ENCODE results near the gene VAC14.
"Not testable (repeated sequence)": the region's sequence is repeated elsewhere in the genome, so short reads cannot be mapped to it uniquely, and the experiment has no call there.

The VAC14 gene

GRCh38 chr16:70758786-70759185 lies 42.2 kb downstream of the VAC14 start:
- no peak for DNase-seq

GRCh38 chr16:70757183-70757582 lies 43.8 kb downstream of the VAC14 start:
- DNase-seq = no peak

GRCh38 chr16:70756071-70756470 lies 44.9 kb downstream of the VAC14 start:
- no peak for DNase-seq

- DNase-seq = no peak
These were observed 45.9 kb downstream of the VAC14 start for GRCh38 chr16:70754851-70755600.

GRCh38 chr16:70754371-70754770 lies 46.6 kb downstream of the VAC14 start:
- DNase-seq = no peak

GRCh38 chr16:70753694-70754325 lies 47.1 kb downstream of the VAC14 start:
- no peak for DNase-seq

GRCh38 chr16:70753228-70753627 lies 47.7 kb downstream of the VAC14 start:
- no peak for DNase-seq

GRCh38 chr16:70752426-70752825 lies 48.5 kb downstream of the VAC14 start:
- DNase-seq = no peak

- DNase-seq = no peak
These were observed 49.4 kb downstream of the VAC14 start for GRCh38 chr16:70751593-70751992.

- no peak for DNase-seq
These were observed 50.0 kb downstream of the VAC14 start for GRCh38 chr16:70750893-70751467.

DNA sequence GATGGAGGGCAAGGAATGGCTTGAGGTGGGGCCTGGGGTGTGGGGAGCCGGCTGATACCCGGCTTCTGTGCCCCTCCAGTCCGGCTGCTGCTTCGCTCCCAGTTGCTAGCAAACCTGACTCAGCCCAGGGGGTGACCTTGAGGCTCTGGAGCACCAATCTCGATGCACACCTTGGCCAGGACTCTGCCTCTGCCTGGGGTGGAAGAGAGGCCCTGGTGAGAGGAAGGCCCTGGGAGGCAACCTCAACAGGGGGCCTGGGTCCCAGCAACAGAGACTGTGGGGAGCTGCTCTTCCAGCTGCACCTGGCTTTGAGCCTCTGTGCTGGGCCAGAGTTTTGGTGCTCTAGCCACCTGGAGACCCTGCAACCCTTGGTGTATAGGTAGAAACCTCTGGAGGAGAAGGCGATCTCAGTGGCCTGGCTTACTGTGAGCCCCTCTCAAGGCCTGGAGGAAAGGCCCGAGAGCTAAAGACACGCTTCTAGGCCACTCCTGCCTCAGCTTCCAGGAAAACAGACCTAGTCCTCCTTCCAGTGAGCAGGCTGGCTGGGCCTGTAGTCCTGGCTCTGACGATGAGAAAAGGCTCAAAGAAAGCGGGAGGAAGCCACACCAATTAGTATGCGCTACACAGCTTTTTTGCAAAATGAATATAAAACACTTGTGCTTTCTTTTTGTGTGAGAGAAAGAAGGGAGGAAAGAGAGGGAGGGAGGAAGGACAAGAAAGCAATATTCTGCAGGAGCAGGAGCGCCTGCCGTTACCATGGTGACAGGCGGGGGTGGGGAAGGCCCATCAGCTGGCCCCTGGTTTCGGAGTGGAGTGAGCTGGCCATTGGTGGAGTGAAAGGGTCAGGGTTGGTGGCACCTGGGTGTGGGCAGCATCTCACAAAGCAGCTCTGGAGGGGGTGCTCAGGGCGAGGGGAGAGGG lies 51.0 kb downstream of the VAC14 start:
- DNase-seq = no peak

GRCh38 chr16:70749006-70749678 lies 51.8 kb downstream of the VAC14 start:
- no peak for DNase-seq

GRCh38 chr16:70747703-70748631 lies 53.0 kb downstream of the VAC14 start:
- peak; percentile 58 for DNase-seq

DNA sequence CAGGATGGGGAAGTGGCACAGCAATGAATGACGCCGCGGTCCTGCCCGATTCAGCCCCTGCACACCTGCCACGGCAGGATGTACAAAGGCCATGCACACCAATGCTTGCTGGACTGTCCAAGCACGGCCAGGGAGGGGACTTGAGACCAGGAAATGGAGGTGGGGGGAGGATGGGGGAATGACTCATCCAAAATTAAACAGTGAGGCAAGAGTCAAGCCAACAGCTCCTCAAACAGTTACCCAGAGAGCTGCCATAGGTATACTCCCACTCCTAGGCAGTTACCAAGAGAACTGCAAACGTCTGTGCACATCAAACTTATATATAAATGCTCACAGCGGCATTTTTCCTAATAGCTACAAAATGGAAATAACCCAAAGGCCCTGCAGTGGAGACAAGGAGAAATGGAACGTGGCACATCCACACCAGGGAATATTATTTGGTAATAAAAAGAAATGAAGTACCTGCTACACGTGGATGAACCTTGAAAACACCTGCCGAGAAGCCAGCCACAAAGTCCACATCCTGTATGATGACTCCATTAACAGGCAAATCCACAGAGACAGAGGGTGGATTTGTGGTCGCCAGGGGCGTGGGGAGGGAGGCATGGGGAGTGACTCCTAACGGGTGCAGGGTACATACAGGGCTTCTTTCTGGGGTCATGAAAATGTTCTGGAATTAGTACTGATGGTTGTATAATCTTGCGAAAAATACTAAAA lies 54.1 kb downstream of the VAC14 start:
- peak; percentile 70 for DNase-seq

DNA sequence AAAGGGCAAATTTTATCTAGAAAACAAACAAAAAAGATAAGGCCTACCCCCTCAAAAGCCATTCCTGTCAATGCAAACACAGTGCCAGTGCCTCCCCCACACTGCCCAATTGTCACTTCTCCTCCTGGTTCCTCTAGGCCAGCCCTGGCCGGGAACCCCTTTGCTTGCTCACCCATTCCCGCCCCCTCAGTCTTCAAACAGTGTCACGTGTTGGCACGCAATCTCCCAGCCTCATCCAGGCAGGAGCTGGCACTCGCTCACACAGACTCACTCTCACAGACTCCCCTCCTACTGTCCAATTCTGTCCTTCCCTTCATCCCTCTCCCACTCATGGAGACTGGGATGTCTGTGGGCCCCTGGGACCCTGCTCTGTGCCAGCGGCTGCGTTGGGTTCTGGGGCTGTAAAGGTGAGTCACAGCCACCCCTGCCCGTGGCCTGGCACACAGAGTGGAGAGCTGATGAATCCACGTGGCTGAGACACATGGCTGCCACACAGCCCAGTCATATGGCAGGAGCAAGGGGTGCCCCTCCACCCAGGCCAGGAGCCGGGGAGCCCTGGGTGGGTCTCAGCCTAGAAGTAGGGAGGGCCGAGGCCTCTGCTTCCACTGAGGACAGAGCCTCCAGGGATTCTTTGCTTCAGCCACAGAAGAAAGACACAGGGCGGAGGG lies 54.8 kb downstream of the VAC14 start:
- no peak for DNase-seq

- no peak for DNase-seq
These were observed 55.4 kb downstream of the VAC14 start for GRCh38 chr16:70745536-70746025.

DNA sequence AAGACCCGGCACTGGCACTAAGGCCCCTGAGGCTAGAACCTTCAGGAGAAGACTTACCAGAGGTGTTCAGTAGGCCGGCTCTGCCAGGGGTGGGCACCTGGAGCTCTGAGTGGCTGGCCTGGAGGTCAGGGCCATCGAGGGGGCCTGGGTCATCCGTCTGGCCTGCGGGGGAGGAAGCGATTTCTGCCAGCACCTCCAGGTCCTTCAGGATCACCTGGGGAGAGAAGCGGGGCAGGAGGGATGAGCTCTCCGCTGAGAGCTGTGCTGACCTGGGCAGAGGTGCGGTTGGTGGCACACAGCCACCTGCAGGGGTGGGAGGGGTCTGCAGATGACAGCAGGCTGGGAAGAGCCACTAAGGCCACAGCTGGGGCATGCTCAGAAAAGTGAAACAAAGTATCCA lies 56.6 kb downstream of the VAC14 start:
- no peak for DNase-seq

DNA sequence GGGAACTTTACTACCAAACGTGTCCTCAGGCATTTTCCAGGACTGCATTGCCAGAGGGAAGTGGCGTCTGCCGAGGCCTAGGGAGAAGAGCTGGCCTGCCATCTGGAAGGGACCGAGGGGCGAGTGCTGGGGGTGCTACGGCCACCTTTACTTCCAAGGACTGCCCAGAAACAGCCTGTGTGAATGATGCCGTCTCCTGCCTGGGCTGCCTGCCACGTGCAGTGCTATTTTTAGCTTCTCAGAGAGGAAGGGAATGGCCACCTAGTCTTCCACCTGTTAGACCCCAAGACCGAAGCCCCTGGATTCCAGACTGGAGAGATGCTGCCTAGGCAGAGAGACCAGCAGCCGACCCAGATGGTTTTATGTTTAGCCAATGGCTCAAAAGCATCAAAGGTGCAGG lies 57.2 kb downstream of the VAC14 start:
- no peak for DNase-seq

DNA sequence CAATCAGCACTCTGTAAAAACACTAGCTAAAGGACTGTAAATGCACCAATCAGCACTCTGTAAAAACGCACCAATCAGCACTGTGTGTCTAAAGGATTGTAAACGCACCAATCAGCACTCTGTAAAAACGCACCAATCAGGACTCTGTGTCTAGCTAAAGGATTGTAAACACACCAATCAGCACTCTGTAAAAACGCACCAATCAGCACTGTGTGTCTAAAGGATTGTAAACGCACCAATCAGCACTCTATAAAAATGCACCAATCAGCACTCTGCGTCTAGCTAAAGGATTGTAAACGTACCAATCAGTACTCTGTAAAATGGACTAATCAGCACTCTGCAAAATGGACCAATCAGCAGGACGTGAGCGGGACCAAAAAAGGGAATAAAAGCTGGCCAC lies 58.0 kb downstream of the VAC14 start:
- not testable (repeated sequence) for DNase-seq

- no peak for DNase-seq
These were observed 59.2 kb downstream of the VAC14 start for GRCh38 chr16:70741783-70742125.
